K562 (cell line): Measurements from ENCODE around the gene CHCHD6. TPM values are rescaled to one million over a fixed set of nuclear protein-coding genes. Genes with fewer than 3 reads are reported as not detected.

ENCODE experiments used
- ATAC-seq: fragments of 200-7000 bp; cut with Tn5 transposase; 3 replicates; pipeline ENCODE4 v1.9.1; 2020; ENCODE audit warnings: moderate library complexity
- BruUV-seq: library from RNA; stranded (reverse); fragments of 400-500 nt; replicated peaks from 2 replicates; lab custom pipeline; 2021; lab: Mats Ljungman, UMichigan
- CTCF ChIA-PET: fragments of 300-600 bp; formaldehyde crosslinking; extraction: SDS; loops from one replicate; lab custom pipeline; 2021; ENCODE audit warnings: low intra/inter-chr PET ratio; lab: Yijun Ruan, JAX
- POLR2A ChIA-PET: fragments of 300-600, 350-650 bp; sonication (Branson Sonifier 250); formaldehyde crosslinking; extraction: SDS; loops from one replicate; lab custom pipeline; 2021; ENCODE audit warnings: antibody characterized with exemption, inconsistent platforms; lab: Yijun Ruan, JAX
- DNase-seq, 4 experiments: peaks; one replicate each; pipeline versions ENCODE4 v3.0.0 to v3.0.0-alpha.2; 2011 to 2018; ENCODE audit warnings: low spot score in 3 of 4, mixed read lengths in 3 of 4; ENCODE audit errors: extremely low read depth in 1 of 4
- FAIRE-seq: peaks from 2 replicates; lab custom pipeline; 2011; peaks lifted over from hg19 to GRCh38; lab: Jason Lieb, UNC
- H2AFZ ChIP-seq: 2 replicates; pipeline ENCODE4 v1.6.0; 2011; ENCODE audit warnings: low read depth, low read length, control low read depth, inconsistent platforms
- H3K27ac ChIP-seq: fragments of 200-600 bp; 3 replicates; pipeline ENCODE4 v1.8.0; 2011; ENCODE audit warnings: low read depth, mild to moderate bottlenecking, control low read depth, inconsistent platforms, low read length, moderate library complexity, mixed read lengths; ENCODE audit errors: extremely low read depth
- H3K27me3 ChIP-seq, 2 experiments: fragments of 300-600 bp in 1 of 2; 2 replicates in 1 of 2; 3 replicates in 1 of 2; pipeline versions ENCODE4 v1.6.0 to v1.8.0; 2011; ENCODE audit warnings: inconsistent platforms in 2 of 2, low read length in 2 of 2, mild to moderate bottlenecking in 1 of 2, mixed read lengths in 1 of 2, moderate library complexity in 1 of 2; ENCODE audit not compliant: control insufficient read depth in 2 of 2, insufficient read depth in 2 of 2
- H3K36me3 ChIP-seq: fragments of 300-600 bp; 3 replicates; pipeline ENCODE4 v1.8.0; 2011; ENCODE audit warnings: mild to moderate bottlenecking, low read length, inconsistent platforms; ENCODE audit not compliant: control insufficient read depth, insufficient read depth
- H3K4me1 ChIP-seq, 2 experiments: fragments of 200-600 bp in 1 of 2; replicated peaks in 1 of 2; 2 replicates in 1 of 2; 3 replicates in 1 of 2; pipeline versions ENCODE4 v1.5.1 to v1.8.0; 2011; ENCODE audit warnings: inconsistent platforms in 2 of 2, low read length in 2 of 2, mild to moderate bottlenecking in 1 of 2, mixed read lengths in 1 of 2, moderate library complexity in 1 of 2; ENCODE audit not compliant: control insufficient read depth in 2 of 2, insufficient read depth in 2 of 2
- H3K4me2 ChIP-seq: 2 replicates; pipeline ENCODE4 v1.6.1; 2011; ENCODE audit warnings: low read length, control low read depth, inconsistent platforms, mixed read lengths; ENCODE audit not compliant: insufficient read depth
- H3K4me3 ChIP-seq: fragments of 200-600 bp; sonication (generic), shearing (Covaris generic); 2 replicates; pipeline ENCODE4 v1.5.1; 2016; ENCODE audit warnings: control low read depth, inconsistent platforms
- H3K79me2 ChIP-seq: fragments of 200-600 bp; 3 replicates; pipeline ENCODE4 v1.8.0; 2011; ENCODE audit warnings: low read length, inconsistent platforms; ENCODE audit not compliant: control insufficient read depth, insufficient read depth
- H3K9ac ChIP-seq, 2 experiments: 2 replicates each; pipeline versions ENCODE4 v1.6.0 to v1.6.1; 2011; ENCODE audit warnings: low read depth in 2 of 2, low read length in 2 of 2, control low read depth in 1 of 2, inconsistent platforms in 1 of 2, mild to moderate bottlenecking in 1 of 2, mixed read lengths in 1 of 2; ENCODE audit not compliant: insufficient read depth in 1 of 2
- H3K9me1 ChIP-seq: one replicate; pipeline ENCODE4 v1.6.0; 2011; ENCODE audit warnings: inconsistent platforms, mild to moderate bottlenecking, low read length, moderate library complexity; ENCODE audit not compliant: control insufficient read depth, insufficient read depth
- H3K9me3 ChIP-seq: replicated peaks from 2 replicates; pipeline ENCODE4 v1.5.1; 2011; ENCODE audit warnings: low read depth, low read length, inconsistent platforms; ENCODE audit not compliant: control insufficient read depth, insufficient read depth
- H4K20me1 ChIP-seq: replicated peaks from 2 replicates; pipeline ENCODE4 v1.6.1; 2011; ENCODE audit warnings: low read length, inconsistent platforms, mixed read lengths; ENCODE audit not compliant: control insufficient read depth, insufficient read depth
- ADNP ChIP-seq: fragments of 200-800 bp; sonication (Bioruptor generic); IDR thresholded peaks from 2 replicates; pipeline ENCODE4 v1.6.1; 2016; ENCODE audit warnings: missing genetic modification characterization, missing compliant biosample characterization
- E2F4 ChIP-seq: sonication (generic); formaldehyde crosslinking; IDR thresholded peaks from 2 replicates; pipeline ENCODE4 v1.8.0; 2022; ENCODE audit warnings: mild to moderate bottlenecking, low read depth, missing genetic modification reagents
- FIP1L1 ChIP-seq: fragments of 200-400 bp; formaldehyde crosslinking; IDR thresholded peaks from 2 replicates; pipeline ENCODE4 v1.6.1; 2018; ENCODE audit warnings: mild to moderate bottlenecking, low read depth, low read length; ENCODE audit not compliant: poor library complexity, severe bottlenecking
- HNRNPH1 ChIP-seq: fragments of 200-400 bp; formaldehyde crosslinking; optimal IDR thresholded peaks from 2 replicates; pipeline ENCODE3; 2017; ENCODE audit warnings: low read depth, mild to moderate bottlenecking, low read length, moderate library complexity
- SRSF9 ChIP-seq: fragments of 200-400 bp; formaldehyde crosslinking; IDR thresholded peaks from 2 replicates; pipeline ENCODE4 v1.6.1; 2017; ENCODE audit warnings: low read depth, low read length, borderline replicate concordance
- TCF7 ChIP-seq: sonication (generic); IDR thresholded peaks from 2 replicates; pipeline ENCODE4 v1.6.1; 2016; ENCODE audit warnings: antibody characterized with exemption, borderline replicate concordance
- TRIM28 ChIP-seq: fragments of 450-650 bp; IDR thresholded peaks from 2 replicates; pipeline ENCODE4 v1.6.1; 2017
- ZNF184 ChIP-seq: sonication (generic); formaldehyde crosslinking; IDR thresholded peaks from 2 replicates; pipeline ENCODE4 v1.5.0; 2020; ENCODE audit warnings: missing genetic modification reagents
- ZNF3 ChIP-seq: fragments of 250-450 bp; sonication (Bioruptor Pico); IDR thresholded peaks from 2 replicates; pipeline ENCODE4 v1.5.0; 2021; ENCODE audit warnings: mild to moderate bottlenecking, moderate library complexity
- ZNF444 ChIP-seq: fragments of 250-450 bp; sonication (Bioruptor Pico); IDR thresholded peaks from 2 replicates; pipeline ENCODE4 v1.4.0; 2020; ENCODE audit warnings: mild to moderate bottlenecking, moderate library complexity
- ZNF511 ChIP-seq: sonication (generic); formaldehyde crosslinking; IDR thresholded peaks from 2 replicates; pipeline ENCODE4 v1.8.0; 2022; ENCODE audit warnings: mild to moderate bottlenecking, missing genetic modification reagents
- ZNF77 ChIP-seq: fragments of 250-450 bp; sonication (Bioruptor Pico); IDR thresholded peaks from 2 replicates; pipeline ENCODE4 v1.5.0; 2020
- WGBS: fragments of 100-300 bp; shearing (Covaris generic); methylation state at CpG from one replicate; pipeline ENCODE4 v1.1.6; 2016; ENCODE audit warnings: low coverage, mixed read lengths; ENCODE audit not compliant: insufficient coverage; ENCODE audit errors: missing lambda C conversion rate; 5-methylcytosine and 5-hydroxymethylcytosine counted together
- in situ Hi-C: fragments of 300-500 bp; cut with MboI; formaldehyde crosslinking; loops from 4 replicates; pipeline ENCODE4 v1.15.0; 2018; ENCODE audit warnings: inconsistent platforms, mixed read lengths
- intact Hi-C: fragments of 100-400 bp; cut with micrococcal nuclease; formaldehyde crosslinking; loops from 2 replicates; pipeline ENCODE4 v1.14.2; 2022
- polyA plus RNA-seq, 8 experiments: library from polyadenylated mRNA; depleted of rRNA in 4 of 8; stranded (reverse) in 5 of 8; unstranded in 3 of 8; fragments of >200 nt; fragmentation: Nextera tagmentation in 2 of 8; fragmentation: Illumina TruSeq in 1 of 8; extraction: Ambion mirVana in 2 of 8; extraction: Trizol in 1 of 8; gene quantifications; 2 replicates each; pipeline versions ENCODE4 v1.2.1 to v1.2.3, GENCODE V29; 2011 to 2014; ENCODE audit warnings: inconsistent platforms in 1 of 8, missing spikeins in 1 of 8
- total RNA-seq, 7 experiments: library from RNA; depleted of rRNA in 6 of 7; stranded (reverse); fragments of >200 nt in 6 of 7; fragmentation: Illumina TruSeq in 2 of 7; extraction: Trizol in 2 of 7; gene quantifications; 2 replicates each; pipeline versions ENCODE4 v1.2.1 to v1.2.3, GENCODE V29; 2011 to 2021; ENCODE audit warnings: low replicate concordance in 1 of 7
- TF ChIP-seq, protein P1 (sequence below): fragments of 450-650 bp; conservative IDR thresholded peaks from 2 replicates; pipeline ENCODE4 v1.6.1; 2016; ENCODE audit warnings: missing genetic modification characterization, low read depth, mild to moderate bottlenecking, missing compliant biosample characterization, moderate library complexity

The CHCHD6 gene
- total and polyA plus RNA-seq, 9 of the 15 experiments (the other 6 are each of a cell fraction or from before 2014, with no cell fraction given) = 4.6 to 18.6 (median 10.9) TPM

GRCh38 chr3:126959921-126960603 lies 256.0 kb downstream of the CHCHD6 start:
- H3K4me1 ChIP-seq = peaks cover 9 to 28% of the 10 kb centered on the region in 2 experiments; a peak in 4 of 5 replicates
- H3K9me1 ChIP-seq = no peaks in the 10 kb centered on the region
- H4K20me1 ChIP-seq = no peaks in the 10 kb centered on the region
- no TSS peak for BruUV-seq
- H3K9ac ChIP-seq = no peak overlapping the region; a peak in 1 of 4 replicates
- no peaks in the 10 kb centered on the region for H3K36me3 ChIP-seq
- no peaks in the 10 kb centered on the region for H3K9me3 ChIP-seq
- no peaks in the 10 kb centered on the region for H3K27me3 ChIP-seq
- ATAC-seq (no peak), FAIRE-seq (no peak), DNase-seq (no peak)
- in situ Hi-C loops = no loop called here
- ChIA-PET POLR2A (interaction anchor here (1.0 to 1.9 kb wide), 3 partner anchors 11 to 84 kb away, joined by 3 to 6 read pairs (median 4); no protein-coding TSS in a partner anchor), CTCF (no interaction called here)
- TF ChIP-seq HNRNPH1 (no peak), SRSF9 (no peak), ZNF444 (CRISPR knock-in tag) (no peak), ZNF511 (CRISPR knock-in tag) (no peak), ZNF77 (no peak), ADNP (tag) (no peak), ZNF184 (CRISPR knock-in tag) (no peak), TRIM28 (no peak), E2F4 (no peak), ZNF3 (CRISPR knock-in tag) (no peak), TCF7 (no peak), FIP1L1 (no peak)
- TF ChIP-seq, protein P1, sequence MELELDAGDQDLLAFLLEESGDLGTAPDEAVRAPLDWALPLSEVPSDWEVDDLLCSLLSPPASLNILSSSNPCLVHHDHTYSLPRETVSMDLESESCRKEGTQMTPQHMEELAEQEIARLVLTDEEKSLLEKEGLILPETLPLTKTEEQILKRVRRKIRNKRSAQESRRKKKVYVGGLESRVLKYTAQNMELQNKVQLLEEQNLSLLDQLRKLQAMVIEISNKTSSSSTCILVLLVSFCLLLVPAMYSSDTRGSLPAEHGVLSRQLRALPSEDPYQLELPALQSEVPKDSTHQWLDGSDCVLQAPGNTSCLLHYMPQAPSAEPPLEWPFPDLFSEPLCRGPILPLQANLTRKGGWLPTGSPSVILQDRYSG (tag) = no peak
- H3K27ac ChIP-seq = no peak overlapping the region
- WGBS = 66% methylated on average over 4 of the region's 17 CpGs
- intact Hi-C loops = no loop called here
- H3K4me2 ChIP-seq = no peak overlapping the region
- H3K79me2 ChIP-seq = no peaks in the 10 kb centered on the region; the same call in 2 of the 3 replicates
- no peak overlapping the region for H3K4me3 ChIP-seq
- no peak overlapping the region for H2AFZ ChIP-seq
